Hematopoietic multipotent progenitor cell treated with erythropoietin and hydrocortisone succinate and interleukin-3 and kit ligand, for 17 days (in vitro differentiated cells): Measurements from ENCODE around the gene ADAM23.

ENCODE experiments used
- DNase-seq: peaks from one replicate; pipeline ENCODE4 v3.0.0-alpha.2; 2015; ENCODE audit warnings: low spot score

Gene ADAM23

DNA sequence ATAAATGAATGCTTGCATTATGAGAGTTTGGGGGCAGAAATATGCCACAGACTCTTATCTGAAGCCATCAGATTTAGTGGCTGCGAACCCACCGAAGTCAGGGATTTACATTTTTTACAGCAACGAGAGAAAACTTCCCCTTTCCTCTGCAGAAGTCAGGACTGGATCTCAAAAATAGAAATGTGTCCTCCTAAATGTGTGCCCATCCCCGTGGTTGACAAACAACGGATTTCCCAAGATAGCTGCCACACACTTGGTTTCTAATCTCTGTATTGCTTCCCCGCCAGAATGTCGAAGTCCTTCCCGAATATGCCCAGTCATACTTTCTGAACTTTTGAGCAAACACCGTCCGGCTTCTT lies 879 bp upstream of the ADAM23 start:
- no peak for DNase-seq

DNA sequence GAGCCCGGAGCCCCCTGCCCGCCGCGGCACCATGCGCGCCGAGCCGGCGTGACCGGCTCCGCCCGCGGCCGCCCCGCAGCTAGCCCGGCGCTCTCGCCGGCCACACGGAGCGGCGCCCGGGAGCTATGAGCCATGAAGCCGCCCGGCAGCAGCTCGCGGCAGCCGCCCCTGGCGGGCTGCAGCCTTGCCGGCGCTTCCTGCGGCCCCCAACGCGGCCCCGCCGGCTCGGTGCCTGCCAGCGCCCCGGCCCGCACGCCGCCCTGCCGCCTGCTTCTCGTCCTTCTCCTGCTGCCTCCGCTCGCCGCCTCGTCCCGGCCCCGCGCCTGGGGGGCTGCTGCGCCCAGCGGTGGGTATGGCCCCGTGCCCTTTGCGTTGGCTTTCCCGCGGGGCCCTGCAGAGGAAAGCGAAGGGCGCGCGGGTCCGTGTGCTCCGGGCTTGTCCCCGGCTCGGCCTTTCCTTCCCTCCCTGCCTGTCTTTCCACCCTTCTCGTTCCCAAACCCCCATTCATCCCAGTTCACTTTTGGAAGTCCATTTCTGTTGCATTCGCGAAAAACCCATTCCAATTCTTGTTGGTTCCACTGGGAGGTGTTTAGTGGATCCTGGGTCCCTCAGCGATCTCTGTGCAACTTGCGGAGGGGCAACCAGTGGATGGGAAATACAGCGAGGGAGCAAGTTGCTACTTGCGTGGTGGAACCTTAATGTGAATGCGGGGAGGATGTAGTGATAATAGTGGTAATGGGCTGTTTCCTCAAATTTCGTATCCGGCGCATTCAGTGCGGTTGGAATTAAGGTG lies 599 bp downstream of the ADAM23 start:
- DNase-seq, result no peak

DNA sequence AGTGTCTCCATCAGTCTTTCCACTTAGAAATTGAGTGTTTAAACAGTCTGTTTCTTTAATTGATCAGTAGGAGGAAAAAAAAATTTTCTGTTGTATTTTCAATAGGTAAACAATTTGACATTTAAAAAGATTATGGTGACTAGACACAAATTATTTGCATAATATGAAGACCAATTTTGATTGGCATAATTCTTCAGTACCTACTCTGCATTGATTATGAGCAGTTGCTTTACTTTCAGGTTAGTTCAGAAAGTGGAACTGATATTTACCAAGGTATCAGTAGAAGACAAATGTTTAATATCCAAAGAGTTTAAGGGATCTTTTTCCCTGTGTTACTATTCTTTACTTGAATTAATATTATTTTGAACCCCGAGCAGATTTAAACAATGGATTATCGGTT lies 2.6 kb downstream of the ADAM23 start:
- DNase-seq, result no peak

DNA sequence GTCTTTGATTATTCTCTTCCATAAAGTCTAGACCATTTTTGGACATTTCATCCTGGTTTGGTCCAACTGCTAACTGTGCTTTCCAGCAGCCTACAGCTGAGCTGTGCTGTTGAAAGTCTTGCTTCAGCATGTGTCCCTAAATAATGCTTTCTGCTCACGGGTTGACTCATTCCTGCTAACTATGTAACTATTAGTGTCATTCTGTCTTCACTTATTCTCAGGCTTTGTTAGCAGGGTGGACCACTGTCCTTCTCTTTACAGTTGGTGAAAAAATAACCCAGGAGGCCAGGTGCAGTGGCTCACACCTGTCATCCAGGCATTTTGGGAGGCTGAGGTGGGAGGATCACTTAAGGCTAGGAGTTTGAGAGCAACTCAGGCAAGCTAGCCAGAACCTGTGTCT lies 8.9 kb downstream of the ADAM23 start:
- no peak for DNase-seq

GRCh38 chr2:206452750-206453149 lies 9.4 kb downstream of the ADAM23 start:
- no peak for DNase-seq

DNA sequence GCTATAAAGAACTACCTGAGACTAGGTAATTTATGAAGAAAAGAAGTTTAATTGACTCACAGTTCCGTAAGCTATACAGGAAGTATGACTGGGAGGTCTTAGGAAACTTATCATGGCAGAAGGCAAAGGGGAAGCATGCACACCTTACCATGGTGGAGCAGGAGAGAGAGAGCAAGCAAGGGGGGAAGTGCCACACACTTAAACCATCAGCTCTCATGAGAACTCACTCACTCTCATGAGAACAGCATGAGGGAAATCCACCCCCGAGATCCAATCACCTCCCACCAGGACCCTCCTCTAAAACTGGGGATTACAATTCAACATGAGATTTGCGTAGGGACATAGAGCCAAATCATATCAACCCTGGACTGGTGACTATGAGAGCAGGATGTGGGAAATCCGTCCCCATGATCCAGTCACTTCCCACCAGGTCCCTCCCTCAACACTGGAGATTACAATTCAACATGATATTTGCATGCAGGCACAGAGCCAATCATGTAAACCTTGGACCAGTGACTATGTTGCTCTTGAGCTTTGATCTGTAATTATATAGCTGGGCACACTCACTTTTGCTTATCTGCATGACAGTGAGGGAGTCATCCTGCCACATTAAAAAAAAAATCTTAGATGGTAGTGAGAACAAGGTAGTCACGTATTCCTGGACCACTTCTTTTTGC lies 12.9 kb downstream of the ADAM23 start:
- DNase-seq, result no peak

GRCh38 chr2:206457188-206457634 lies 13.9 kb downstream of the ADAM23 start:
- no peak for DNase-seq

GRCh38 chr2:206462240-206462854 lies 19.0 kb downstream of the ADAM23 start:
- DNase-seq, result no peak

DNA sequence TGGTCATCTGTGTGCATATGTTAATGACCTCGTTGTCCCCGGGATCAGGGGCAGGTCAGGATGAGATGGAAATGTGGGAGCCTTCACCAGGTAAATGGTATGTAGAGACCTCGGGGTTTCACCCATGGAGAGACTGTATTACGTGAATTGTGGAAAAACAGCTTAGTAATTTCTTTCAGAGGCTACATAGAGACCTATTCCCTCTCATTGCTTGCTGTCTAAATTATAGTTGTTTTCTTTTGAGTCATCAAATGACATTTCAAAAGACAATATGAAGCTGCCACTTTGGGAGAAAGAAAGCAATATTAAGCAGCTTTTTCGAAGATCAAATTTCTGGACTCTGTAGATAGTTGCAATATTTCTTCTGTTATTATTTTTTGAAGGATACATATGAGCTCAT lies 20.4 kb downstream of the ADAM23 start:
- no peak for DNase-seq

DNA sequence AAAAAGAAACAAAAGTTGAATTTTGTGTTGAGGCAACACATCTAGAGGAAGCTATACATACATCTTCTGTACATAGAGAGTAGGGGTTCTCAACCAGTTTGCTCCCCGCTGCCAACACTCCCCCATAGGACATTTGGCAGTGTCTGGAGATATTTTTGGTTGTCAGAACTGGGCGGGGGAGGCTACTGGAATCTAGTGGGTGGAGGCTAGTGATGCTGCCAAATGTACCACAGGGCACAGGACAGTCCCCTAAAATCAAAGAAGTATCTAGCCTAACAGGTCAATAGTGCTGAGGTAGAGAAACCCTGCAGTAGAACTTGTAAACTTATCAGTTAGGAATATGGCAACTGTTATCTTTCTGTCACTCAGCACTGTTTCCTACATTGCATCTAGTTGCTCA lies 21.3 kb downstream of the ADAM23 start:
- DNase-seq, result no peak

DNA sequence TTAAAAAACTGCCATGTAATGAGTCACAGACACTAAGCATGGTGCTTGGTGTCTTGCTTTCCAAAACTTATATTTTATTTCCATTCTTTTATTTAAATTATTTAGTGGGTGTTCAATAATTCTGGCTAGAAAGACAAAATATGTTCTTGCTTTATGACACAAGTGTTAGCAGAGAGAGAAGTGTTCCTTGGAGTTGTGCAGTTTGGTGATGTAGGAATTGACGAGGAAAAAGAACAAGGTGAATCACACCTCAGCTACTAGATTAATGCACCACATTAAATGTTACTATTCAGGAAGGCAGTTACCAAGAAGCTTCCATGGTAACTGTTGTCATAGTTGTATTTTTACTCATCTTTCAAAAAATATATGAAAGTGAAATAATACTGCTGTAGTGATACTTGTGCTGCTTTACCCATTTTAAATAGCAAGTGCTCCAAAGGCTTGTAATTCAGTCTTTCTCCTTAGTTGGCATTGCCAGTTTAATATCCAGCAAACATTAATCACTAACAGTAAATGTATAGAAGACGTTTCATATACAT lies 28.3 kb downstream of the ADAM23 start:
- no peak for DNase-seq

DNA sequence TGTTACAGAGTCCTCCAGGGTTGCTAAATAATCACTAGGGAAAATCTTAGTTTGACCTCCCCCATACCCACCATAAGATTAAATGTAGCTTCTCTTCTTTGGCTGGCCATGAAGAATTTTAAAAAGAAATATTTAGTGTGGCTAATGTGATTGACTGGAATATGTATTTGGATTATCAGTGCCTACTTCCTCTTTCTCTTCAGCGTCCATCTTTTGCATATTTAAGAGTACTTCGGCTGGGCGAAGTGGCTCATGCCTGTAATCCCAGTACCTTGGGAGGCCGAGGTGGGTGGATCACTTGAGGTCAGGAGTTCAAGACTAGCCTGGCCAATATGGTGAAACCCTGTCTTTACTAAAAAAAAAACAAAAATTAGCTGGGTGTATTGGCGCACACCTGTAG lies 28.8 kb downstream of the ADAM23 start:
- DNase-seq, result no peak

GRCh38 chr2:206474099-206474498 lies 30.8 kb downstream of the ADAM23 start:
- no peak for DNase-seq

GRCh38 chr2:206477296-206477695 lies 34.0 kb downstream of the ADAM23 start:
- no peak for DNase-seq

DNA sequence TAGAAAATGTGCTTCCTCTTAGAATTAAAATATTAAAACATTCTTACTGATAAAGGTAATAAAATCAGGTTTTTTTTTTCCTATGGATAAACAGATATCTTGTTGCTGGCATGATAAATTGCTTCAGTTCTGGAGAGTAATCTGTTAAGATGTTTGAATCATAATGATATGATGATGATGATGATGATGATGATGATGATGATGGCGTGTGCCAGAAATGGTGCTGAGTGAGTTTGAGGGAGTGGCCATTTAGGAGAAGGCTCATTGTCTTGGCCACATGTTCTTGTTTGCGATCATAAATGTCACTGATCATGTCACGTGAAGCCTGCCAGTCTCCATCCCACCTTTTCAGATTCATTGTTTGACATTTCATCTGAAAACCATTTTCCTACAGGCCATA lies 35.0 kb downstream of the ADAM23 start:
- no peak for DNase-seq

- DNase-seq, result no peak
Measured at GRCh38 chr2:206480161-206480560, 36.8 kb downstream of the ADAM23 start.

- no peak for DNase-seq
Measured at GRCh38 chr2:206480620-206481019, 37.3 kb downstream of the ADAM23 start.

DNA sequence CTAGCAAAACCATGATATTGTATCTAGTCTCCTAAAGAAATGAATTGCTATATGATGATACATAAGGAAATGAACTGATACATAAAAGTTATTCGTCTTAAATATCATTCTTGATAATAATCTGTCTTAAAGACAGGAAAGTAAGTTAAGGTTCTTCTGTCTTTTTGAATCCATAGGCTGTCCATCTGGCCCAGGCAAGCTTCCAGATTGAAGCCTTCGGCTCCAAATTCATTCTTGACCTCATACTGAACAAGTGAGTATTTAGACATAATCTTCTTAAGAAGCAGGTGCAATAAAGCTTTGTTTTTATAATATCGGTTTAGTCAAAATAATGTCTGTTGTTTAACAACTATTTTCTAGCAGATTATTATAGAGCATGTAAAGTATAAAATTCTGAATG lies 37.7 kb downstream of the ADAM23 start:
- no peak for DNase-seq

- peak; percentile 9 for DNase-seq
Measured at GRCh38 chr2:206482123-206482522, 38.8 kb downstream of the ADAM23 start.

DNA sequence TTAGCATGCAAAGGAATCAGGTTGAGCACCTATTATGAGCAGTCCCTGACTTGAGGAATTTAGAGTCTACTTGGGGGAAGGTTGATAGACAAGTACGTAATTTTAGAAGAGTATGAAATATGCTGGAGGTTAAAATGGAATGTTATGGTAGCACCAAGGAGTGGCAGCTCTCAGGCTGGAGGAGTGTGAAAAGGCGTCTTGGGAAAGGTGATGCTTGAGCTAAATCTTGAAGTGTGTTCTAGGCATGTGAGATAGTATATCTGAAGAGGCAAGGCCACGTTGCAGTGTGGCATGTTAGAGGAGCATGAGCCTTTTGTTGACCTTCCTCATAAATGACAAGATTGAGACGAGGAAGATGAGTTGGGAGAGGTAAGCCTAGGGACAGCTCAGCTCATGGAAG lies 39.3 kb downstream of the ADAM23 start:
- DNase-seq, result no peak

- DNase-seq, result no peak
Measured at GRCh38 chr2:206488053-206488452, 44.7 kb downstream of the ADAM23 start.

- no peak for DNase-seq
Measured at GRCh38 chr2:206488623-206489022, 45.3 kb downstream of the ADAM23 start.

DNA sequence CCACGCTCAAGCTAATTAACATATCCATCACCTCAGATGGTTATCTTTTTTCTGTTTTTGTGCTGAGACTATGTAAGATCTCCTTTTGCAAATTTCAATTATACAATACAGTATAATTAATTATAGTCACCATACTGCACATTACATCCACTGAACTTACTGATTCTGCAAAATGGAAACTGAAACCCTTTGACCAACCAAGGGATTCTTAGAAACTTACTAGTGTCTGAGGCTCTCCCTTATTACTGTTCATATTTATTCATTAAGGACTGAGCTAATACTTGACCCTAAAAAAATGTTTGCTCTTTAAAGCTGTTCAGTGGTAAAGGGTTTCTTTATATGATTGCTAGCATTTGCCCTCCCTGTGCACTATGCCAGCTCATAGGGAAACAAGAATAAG lies 50.7 kb downstream of the ADAM23 start:
- DNase-seq, result no peak
